Thymus (tissue), 11 donors: Measurements from ENCODE around the gene AKR1E2. TPM values are rescaled to one million over a fixed set of nuclear protein-coding genes. Genes with fewer than 3 reads are reported as not detected.
"Not testable (repeated sequence)": the region's sequence is repeated elsewhere in the genome, so short reads cannot be mapped to it uniquely, and the experiment has no call there.

ENCODE experiments used
- DNase-seq, 9 donors: peaks; one replicate each; pipeline ENCODE4 v3.0.0-alpha.2; 2013; ENCODE audit warnings: low spot score in 9 of 9, low read depth in 6 of 9, missing footprints in 1 of 9
- H3K27ac ChIP-seq, 2 donors: one replicate each; pipeline ENCODE4 v1.5.1; 2013; ENCODE audit warnings: control low read depth in 1 of 2, low read depth in 1 of 2, low read length in 1 of 2, mild to moderate bottlenecking in 1 of 2, moderate library complexity in 1 of 2
- H3K27me3 ChIP-seq, 2 donors: one replicate each; pipeline ENCODE4 v1.5.1; 2013; ENCODE audit warnings: low read length in 1 of 2; ENCODE audit not compliant: control insufficient read depth in 2 of 2, insufficient read depth in 1 of 2
- H3K36me3 ChIP-seq, 2 donors: one replicate each; pipeline ENCODE4 v1.5.1; 2013; ENCODE audit warnings: low read length in 1 of 2, mild to moderate bottlenecking in 1 of 2, moderate library complexity in 1 of 2; ENCODE audit not compliant: control insufficient read depth in 2 of 2, insufficient read depth in 2 of 2
- H3K4me1 ChIP-seq, 2 donors: one replicate each; pipeline ENCODE4 v1.5.1; 2013; ENCODE audit warnings: low read length in 2 of 2; ENCODE audit not compliant: control insufficient read depth in 2 of 2, insufficient read depth in 2 of 2
- H3K4me3 ChIP-seq, 2 donors: one replicate each; pipeline ENCODE4 v1.5.1; 2013; ENCODE audit warnings: low read length in 2 of 2, control low read depth in 1 of 2, mild to moderate bottlenecking in 1 of 2
- H3K9me3 ChIP-seq, 2 donors: one replicate each; pipeline ENCODE4 v1.5.1; 2013; ENCODE audit warnings: low read length in 1 of 2, mild to moderate bottlenecking in 1 of 2; ENCODE audit not compliant: control insufficient read depth in 2 of 2, insufficient read depth in 1 of 2
- WGBS: extraction: QIAGEN DNeasy Blood & Tissue Kit; methylation state at CpG from one replicate; pipeline ENCODE4 v1.1.7; 2013; 5-methylcytosine and 5-hydroxymethylcytosine counted together
- polyA plus RNA-seq: library from polyadenylated mRNA; stranded (reverse); fragments of 200-250 nt; gene quantifications from one replicate; pipeline ENCODE4 v1.2.3, GENCODE V29; 2013
- total RNA-seq: library from RNA; stranded (reverse); fragments of 120-200 nt; gene quantifications from one replicate; pipeline ENCODE4 v1.2.4, GENCODE V29; 2013
- donor health status: healthy.

AKR1E2 gene
- total and polyA plus RNA-seq, 2 donors: 1.4 to 3.4 TPM

DNA sequence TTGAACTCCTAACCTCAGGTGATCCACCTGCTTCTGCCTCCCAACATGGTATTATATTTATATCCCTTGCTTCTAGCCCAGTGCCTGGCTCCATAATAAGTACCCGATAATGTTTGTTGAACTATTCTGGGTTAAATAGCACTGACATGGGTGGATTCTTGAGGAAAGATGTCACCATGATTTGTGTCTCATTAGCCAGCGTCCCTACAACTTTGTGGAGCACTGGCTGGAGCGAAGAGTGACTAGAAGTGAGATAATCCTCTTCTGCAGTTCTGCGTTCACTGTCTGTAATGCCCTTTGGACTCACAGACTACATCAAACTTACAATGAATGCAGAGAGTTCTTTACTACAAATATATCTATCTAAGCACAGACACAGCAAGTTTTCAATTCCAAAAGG, 16.9 kb upstream of the AKR1E2 start:
- Histone ChIP-seq H3K9me3 (no peaks in the 10 kb centered on the region), H3K4me1 (no peaks in the 10 kb centered on the region)
- 97% methylated on average over 4 of the region's 4 CpGs for WGBS

DNA sequence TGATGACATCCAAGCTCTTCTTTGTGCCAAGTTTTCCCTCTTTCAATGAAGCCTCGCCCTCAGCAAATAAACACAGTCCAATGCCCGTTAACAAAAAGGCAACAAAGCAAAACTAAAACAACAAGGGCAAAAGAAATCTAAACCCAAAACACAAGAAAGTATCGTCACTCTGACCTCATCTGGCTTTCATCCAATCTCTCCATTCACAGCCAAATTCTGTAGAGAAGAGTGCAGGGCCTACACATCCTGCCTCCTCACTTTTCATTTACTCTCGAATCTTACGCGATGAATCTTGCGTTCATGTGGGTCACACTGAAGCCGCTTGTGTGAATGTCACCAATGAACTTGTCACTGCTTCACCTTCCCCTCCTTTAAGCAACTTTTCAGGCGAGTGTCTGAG, 15.9 kb upstream of the AKR1E2 start:
- H3K4me1 ChIP-seq: no peaks in the 10 kb centered on the region
- no peaks in the 10 kb centered on the region for H3K36me3 ChIP-seq
- no peak for DNase-seq
- no peak overlapping the region for H3K4me3 ChIP-seq
- H3K27me3 ChIP-seq: no peaks in the 10 kb centered on the region
- H3K27ac ChIP-seq: no peak overlapping the region
- 84% methylated on average over 9 of the region's 9 CpGs for WGBS
- H3K9me3 ChIP-seq: no peaks in the 10 kb centered on the region

More for the DNA sequence above, 16.9 kb upstream of the AKR1E2 start:
- no peak for DNase-seq
- Histone ChIP-seq H3K36me3 (no peaks in the 10 kb centered on the region), H3K27me3 (no peaks in the 10 kb centered on the region), H3K27ac (no peak overlapping the region), H3K4me3 (no peak overlapping the region)

DNA sequence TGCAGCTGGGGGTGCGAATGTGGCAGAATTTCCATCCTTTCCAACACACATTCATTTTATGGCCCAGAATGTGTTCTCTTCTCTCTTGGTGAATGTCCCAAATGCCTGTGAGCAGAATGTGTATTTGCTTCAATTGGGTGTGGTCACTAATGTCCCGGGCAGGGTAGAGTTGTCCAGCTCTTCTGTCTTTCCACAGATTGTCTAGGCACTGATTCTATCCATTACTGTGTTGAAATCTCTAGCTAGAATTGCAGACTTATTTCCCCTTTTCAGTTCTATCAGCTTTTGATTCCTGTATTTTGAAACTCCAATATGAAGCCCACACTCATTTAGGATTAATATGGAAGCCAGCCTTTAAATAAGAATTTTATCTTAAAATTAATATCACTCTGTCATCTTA, 14.0 kb upstream of the AKR1E2 start:
- Histone ChIP-seq H3K4me3 (no peak overlapping the region), H3K27ac (no peak overlapping the region), H3K36me3 (no peaks in the 10 kb centered on the region), H3K4me1 (no peaks in the 10 kb centered on the region), H3K27me3 (no peaks in the 10 kb centered on the region), H3K9me3 (no peaks in the 10 kb centered on the region)
- 93% methylated on average over 2 of the region's 2 CpGs for WGBS
- DNase-seq: no peak

DNA sequence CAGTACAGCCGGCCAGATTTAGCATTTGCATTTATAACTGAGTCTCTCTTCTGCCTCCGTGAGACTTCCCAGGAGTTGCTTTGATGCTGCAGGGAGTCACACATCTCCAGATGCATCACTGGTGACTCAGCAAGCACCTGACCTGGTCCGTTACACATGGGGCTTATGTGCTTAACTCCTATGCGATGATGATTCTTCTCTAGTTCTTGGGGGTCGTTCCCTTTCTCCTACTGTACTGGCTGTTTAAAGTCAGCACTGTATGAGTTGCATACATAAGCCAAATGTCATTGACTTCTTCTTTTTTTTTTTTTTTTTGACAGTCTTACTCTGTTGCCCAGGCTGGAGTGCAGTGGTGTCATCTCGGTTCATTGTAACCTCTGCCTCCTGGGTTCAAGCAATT, 13.0 kb upstream of the AKR1E2 start:
- 91% methylated on average over 6 of the region's 6 CpGs for WGBS
- H3K27me3 ChIP-seq: no peaks in the 10 kb centered on the region
- H3K36me3 ChIP-seq: no peaks in the 10 kb centered on the region
- H3K27ac ChIP-seq: no peak overlapping the region
- DNase-seq: no peak
- H3K4me3 ChIP-seq: no peak overlapping the region
- H3K9me3 ChIP-seq: no peaks in the 10 kb centered on the region
- no peaks in the 10 kb centered on the region for H3K4me1 ChIP-seq

DNA sequence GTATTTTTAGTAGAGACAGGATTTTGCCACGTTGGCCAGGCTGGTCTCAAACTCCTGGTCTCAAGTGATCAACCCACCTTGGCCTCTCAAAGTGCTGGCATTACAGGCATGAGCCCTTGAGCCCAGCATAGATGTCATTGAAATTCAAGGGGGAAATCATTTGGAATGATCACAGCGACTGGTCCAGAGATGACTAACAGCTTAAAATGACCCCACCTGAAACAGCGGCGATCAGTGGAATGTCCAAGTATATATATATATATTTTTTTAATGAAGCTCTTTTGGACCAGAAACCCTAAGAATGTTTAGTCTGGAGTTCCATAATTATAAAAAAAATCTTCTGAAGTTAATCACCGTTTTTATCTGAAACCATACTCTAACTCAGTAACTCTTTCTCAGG, 12.5 kb upstream of the AKR1E2 start:
- 87% methylated on average over 5 of the region's 5 CpGs for WGBS
- H3K36me3 ChIP-seq: no peaks in the 10 kb centered on the region

DNA sequence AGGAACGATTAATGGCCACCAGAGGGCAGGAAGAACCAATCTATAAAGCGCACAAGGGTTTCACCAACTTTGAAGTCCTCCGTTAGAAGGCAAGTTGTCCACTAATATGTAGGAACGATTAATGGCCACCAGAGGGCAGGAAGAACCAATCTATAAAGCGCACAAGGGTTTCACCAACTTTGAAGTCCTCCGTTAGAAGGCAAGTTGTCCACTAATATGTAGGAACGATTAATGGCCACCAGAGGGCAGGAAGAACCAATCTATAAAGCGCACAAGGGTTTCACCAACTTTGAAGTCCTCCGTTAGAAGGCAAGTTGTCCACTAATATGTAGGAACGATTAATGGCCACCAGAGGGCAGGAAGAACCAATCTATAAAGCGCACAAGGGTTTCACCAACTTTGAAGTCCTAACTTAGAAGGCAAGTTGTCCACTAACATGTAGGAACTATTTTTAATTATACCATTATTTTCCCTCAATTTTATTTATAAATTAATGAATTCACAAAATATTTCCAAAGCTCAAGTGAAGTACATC, 10.3 kb upstream of the AKR1E2 start:
- 35% methylated on average over 2 of the region's 11 CpGs for WGBS
- H3K27ac ChIP-seq, H3K4me1 ChIP-seq, DNase-seq, H3K27me3 ChIP-seq, H3K36me3 ChIP-seq, H3K4me3 ChIP-seq, H3K9me3 ChIP-seq: not testable (repeated sequence)

More for the DNA sequence above, 12.5 kb upstream of the AKR1E2 start:
- no peaks in the 10 kb centered on the region for H3K4me1 ChIP-seq
- DNase-seq: no peak
- H3K9me3 ChIP-seq: no peaks in the 10 kb centered on the region
- H3K27me3 ChIP-seq: no peaks in the 10 kb centered on the region
- no peak overlapping the region for H3K27ac ChIP-seq
- no peak overlapping the region for H3K4me3 ChIP-seq

DNA sequence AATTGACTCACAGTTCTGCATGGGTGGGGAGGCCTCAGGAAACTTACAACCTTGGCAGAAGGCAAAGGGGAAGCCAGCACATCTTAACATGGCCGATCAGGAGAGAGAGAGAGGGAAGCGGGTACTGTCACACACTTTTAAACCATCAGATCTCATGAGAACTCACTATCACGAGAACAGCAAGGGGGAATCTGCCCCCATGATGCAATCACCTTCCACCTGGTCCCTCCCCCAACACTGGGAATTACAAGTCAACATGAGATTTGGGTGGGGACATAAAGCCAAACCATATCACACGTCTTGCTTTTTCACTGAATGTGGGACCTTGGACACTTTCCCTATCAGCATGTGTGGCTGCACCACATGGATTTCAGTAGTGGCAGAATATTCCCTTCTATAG, 9.0 kb upstream of the AKR1E2 start:
- no peaks in the 10 kb centered on the region for H3K36me3 ChIP-seq
- WGBS: 91% methylated on average over 4 of the region's 4 CpGs
- H3K27me3 ChIP-seq: no peaks in the 10 kb centered on the region
- H3K4me1 ChIP-seq: no peaks in the 10 kb centered on the region
- H3K4me3 ChIP-seq: no peak overlapping the region
- DNase-seq: no peak
- H3K27ac ChIP-seq: no peak overlapping the region
- no peaks in the 10 kb centered on the region for H3K9me3 ChIP-seq

DNA sequence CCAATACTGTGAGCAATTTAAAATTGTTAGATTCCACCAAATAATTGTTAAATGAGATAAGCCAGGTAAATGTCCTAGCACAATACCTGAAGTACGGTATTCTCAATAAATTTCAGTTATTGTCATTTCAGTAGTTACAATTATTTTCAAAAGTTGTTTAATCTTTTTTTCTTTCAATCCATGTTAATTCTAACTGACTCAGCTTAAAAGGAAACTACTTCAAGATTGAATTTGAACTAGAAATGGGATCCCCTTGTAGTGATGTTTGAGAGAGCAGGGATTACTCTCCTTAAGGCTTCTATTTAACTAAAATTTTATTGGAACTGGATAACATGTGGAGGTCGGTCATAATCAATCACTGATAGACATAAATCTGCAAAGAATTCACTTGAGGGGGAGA, 6.9 kb upstream of the AKR1E2 start:
- 92% methylated on average over 2 of the region's 2 CpGs for WGBS
- DNase-seq: no peak
- H3K4me3 ChIP-seq: no peak overlapping the region
- no peak overlapping the region for H3K27ac ChIP-seq
- H3K27me3 ChIP-seq: no peaks in the 10 kb centered on the region
- H3K36me3 ChIP-seq: no peaks in the 10 kb centered on the region
- H3K4me1 ChIP-seq: no peaks in the 10 kb centered on the region
- no peaks in the 10 kb centered on the region for H3K9me3 ChIP-seq

DNA sequence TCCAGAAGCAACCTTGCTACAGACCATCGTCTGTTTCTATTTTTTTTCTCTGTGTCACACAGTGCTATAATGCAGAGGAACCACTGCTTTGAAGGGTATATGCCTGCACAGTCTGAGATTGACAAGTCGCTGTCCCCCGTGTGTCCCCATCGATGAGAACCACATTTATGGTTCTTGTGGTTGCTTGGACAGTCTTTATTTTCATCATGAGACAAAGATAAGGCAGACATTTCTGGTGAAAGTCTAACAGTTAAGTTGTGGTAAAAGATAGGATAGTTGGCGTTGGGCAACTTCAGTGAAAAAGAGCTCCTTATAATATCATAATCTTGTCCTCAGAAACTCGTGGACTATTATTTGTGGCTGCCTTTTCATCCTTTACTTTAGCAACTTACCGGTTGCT, 6.3 kb upstream of the AKR1E2 start:
- DNase-seq: no peak
- Histone ChIP-seq H3K27me3 (no peaks in the 10 kb centered on the region), H3K4me1 (no peaks in the 10 kb centered on the region), H3K9me3 (no peaks in the 10 kb centered on the region), H3K4me3 (no peak overlapping the region), H3K36me3 (no peaks in the 10 kb centered on the region), H3K27ac (no peak overlapping the region)
- WGBS: 45% methylated on average over 7 of the region's 7 CpGs
